Neural progenitor cell (in vitro differentiated cells): ENCODE measurements around the gene PTPRG. TPM values are rescaled to one million over a fixed set of nuclear protein-coding genes. Genes with fewer than 3 reads are reported as not detected.

Experiments
- DNase-seq: peaks from one replicate; pipeline ENCODE4 v3.0.0-alpha.2; 2016; ENCODE audit warnings: low spot score
- H2AFZ ChIP-seq: fragments of 200-600 bp; sonication (generic); replicated peaks from 2 replicates; pipeline ENCODE4 v1.6.1; 2016; ENCODE audit warnings: antibody characterized with exemption
- H3F3A ChIP-seq: fragments of 200-600 bp; sonication (generic); 2 replicates; pipeline ENCODE4 v1.6.1; 2016; ENCODE audit warnings: antibody characterized with exemption, low read depth
- H3K27ac ChIP-seq: fragments of 200-600 bp; sonication (generic); 2 replicates; pipeline ENCODE4 v1.5.1; 2016; ENCODE audit warnings: mild to moderate bottlenecking
- H3K27me3 ChIP-seq: fragments of 200-600 bp; sonication (generic); 2 replicates; pipeline ENCODE4 v1.6.1; 2016; ENCODE audit warnings: mild to moderate bottlenecking, moderate library complexity
- H3K36me3 ChIP-seq: fragments of 200-600 bp; sonication (generic); 2 replicates; pipeline ENCODE4 v1.5.1; 2016
- H3K4me1 ChIP-seq: fragments of 200-600 bp; sonication (generic); 2 replicates; pipeline ENCODE4 v1.6.1; 2016; ENCODE audit warnings: mixed run types
- H3K4me2 ChIP-seq: fragments of 200-600 bp; sonication (generic); 2 replicates; pipeline ENCODE4 v1.6.1; 2016
- H3K4me3 ChIP-seq: fragments of 200-600 bp; sonication (generic); 2 replicates; pipeline ENCODE4 v1.5.1; 2016
- H3K79me2 ChIP-seq: fragments of 200-600 bp; sonication (generic); 2 replicates; pipeline ENCODE4 v1.6.1; 2016; ENCODE audit warnings: low read depth
- H3K9ac ChIP-seq: fragments of 200-600 bp; sonication (generic); 2 replicates; pipeline ENCODE4 v1.6.1; 2016
- H3K9me3 ChIP-seq: fragments of 200-600 bp; sonication (generic); 2 replicates; pipeline ENCODE4 v1.5.1; 2016; ENCODE audit warnings: low read depth
- H4K20me1 ChIP-seq: fragments of 200-600 bp; sonication (generic); 2 replicates; pipeline ENCODE4 v1.6.1; 2016; ENCODE audit warnings: low read depth
- H3K27ac Mint-ChIP-seq: 3 replicates; pipeline ENCODE4 v1.8.0; 2021; ENCODE audit warnings: mixed read lengths
- H3K27me3 Mint-ChIP-seq: 2 replicates; pipeline ENCODE4 v1.8.0; 2022; ENCODE audit warnings: low read depth, mild to moderate bottlenecking, inconsistent platforms, moderate library complexity, mixed read lengths; ENCODE audit not compliant: insufficient read depth
- H3K36me3 Mint-ChIP-seq: 3 replicates; pipeline ENCODE4 v1.8.0; 2021; ENCODE audit warnings: mixed read lengths
- H3K4me1 Mint-ChIP-seq: 3 replicates; pipeline ENCODE4 v1.8.0; 2021; ENCODE audit warnings: mixed read lengths
- H3K4me3 Mint-ChIP-seq: 3 replicates; pipeline ENCODE4 v1.8.0; 2021; ENCODE audit warnings: mild to moderate bottlenecking, moderate library complexity, mixed read lengths
- H3K9me3 Mint-ChIP-seq: 3 replicates; pipeline ENCODE4 v1.8.0; 2020; ENCODE audit warnings: mixed read lengths
- CTCF ChIP-seq: fragments of 200-600 bp; sonication (generic); IDR thresholded peaks from 2 replicates; pipeline ENCODE4 v1.5.1; 2017; ENCODE audit warnings: antibody characterized with exemption, mild to moderate bottlenecking
- EZH2 ChIP-seq: fragments of 200-600 bp; sonication (generic); IDR thresholded peaks from 2 replicates; pipeline ENCODE4 v1.6.1; 2017; ENCODE audit warnings: antibody characterized with exemption, mild to moderate bottlenecking, moderate library complexity
- EZH2phosphoT487 ChIP-seq: fragments of 200-600 bp; sonication (generic); IDR thresholded peaks from 2 replicates; pipeline ENCODE4 v1.6.1; 2017; ENCODE audit warnings: antibody characterized with exemption
- total RNA-seq: library from RNA; depleted of rRNA; stranded (reverse); fragments of >200 nt; gene quantifications from 2 replicates; pipeline ENCODE4 v1.2.3, GENCODE V29; 2015; ENCODE audit warnings: low replicate concordance

The PTPRG gene
- total RNA-seq, 1 donor from 2014 or later = 65.3 TPM

GRCh38 chr3:61626484-61626883 lies 65.1 kb downstream of the PTPRG start:
- Histone ChIP-seq H3K27me3 (no peaks in the 10 kb centered on the region), H3K79me2 (peaks cover 100% of the 10 kb centered on the region), H3K9ac (no peak overlapping the region), H3K9me3 (no peaks in the 10 kb centered on the region), H3K4me2 (no peak overlapping the region), H3K4me3 (no peak overlapping the region), H3K27ac (no peak overlapping the region), H3F3A (no peaks in the 10 kb centered on the region), H4K20me1 (peaks cover 89% of the 10 kb centered on the region), H3K4me1 (peaks cover 4% of the 10 kb centered on the region), H2AFZ (no peak overlapping the region), H3K36me3 (no peaks in the 10 kb centered on the region)
- no peak for DNase-seq
- no peak for TF ChIP-seq EZH2phosphoT487
- TF ChIP-seq CTCF = no peak
- TF ChIP-seq EZH2 = no peak
- H3K4me1 Mint-ChIP-seq = no peaks in the 10 kb centered on the region
- no peak overlapping the region for H3K27ac Mint-ChIP-seq
- H3K36me3 Mint-ChIP-seq = peaks cover 8% of the 10 kb centered on the region
- H3K4me3 Mint-ChIP-seq = no peak overlapping the region
- peaks cover 2% of the 10 kb centered on the region for H3K27me3 Mint-ChIP-seq
- no peaks in the 10 kb centered on the region for H3K9me3 Mint-ChIP-seq

- no peak for DNase-seq
- peaks cover 9% of the 10 kb centered on the region for H3K36me3 Mint-ChIP-seq
- no peak overlapping the region for H2AFZ ChIP-seq
- no peak overlapping the region for H3K4me3 ChIP-seq
- H3K4me2 ChIP-seq = no peak overlapping the region
- H3K9me3 ChIP-seq = no peaks in the 10 kb centered on the region
- no peaks in the 10 kb centered on the region for H3K27me3 ChIP-seq
- no peaks in the 10 kb centered on the region for H3K36me3 ChIP-seq
- H3K4me3 Mint-ChIP-seq = no peak overlapping the region
- H3K4me1 Mint-ChIP-seq = no peaks in the 10 kb centered on the region
- peaks cover 2% of the 10 kb centered on the region for H3K27me3 Mint-ChIP-seq
- peaks cover 84% of the 10 kb centered on the region for H4K20me1 ChIP-seq
- H3K79me2 ChIP-seq = peaks cover 100% of the 10 kb centered on the region
- no peaks in the 10 kb centered on the region for H3K9me3 Mint-ChIP-seq
- H3K4me1 ChIP-seq = peaks cover 4% of the 10 kb centered on the region
- H3F3A ChIP-seq = no peaks in the 10 kb centered on the region
- H3K27ac Mint-ChIP-seq = no peak overlapping the region
- TF ChIP-seq CTCF (no peak), EZH2phosphoT487 (no peak), EZH2 (no peak)
- H3K27ac ChIP-seq = no peak overlapping the region
- H3K9ac ChIP-seq = no peak overlapping the region
These were observed 66.4 kb downstream of the PTPRG start for GRCh38 chr3:61627768-61628185.

- DNase-seq = no peak
- Mint-ChIP-seq H3K27me3 (peaks cover 2% of the 10 kb centered on the region), H3K36me3 (peaks cover 10% of the 10 kb centered on the region), H3K9me3 (no peaks in the 10 kb centered on the region), H3K27ac (no peak overlapping the region), H3K4me3 (no peak overlapping the region), H3K4me1 (no peaks in the 10 kb centered on the region)
- no peak overlapping the region for H3K27ac ChIP-seq
- no peak overlapping the region for H3K4me3 ChIP-seq
- no peak overlapping the region for H3K9ac ChIP-seq
- H3K27me3 ChIP-seq = no peaks in the 10 kb centered on the region
- no peaks in the 10 kb centered on the region for H3K9me3 ChIP-seq
- no peaks in the 10 kb centered on the region for H3K36me3 ChIP-seq
- peaks cover 100% of the 10 kb centered on the region for H3K79me2 ChIP-seq
- H4K20me1 ChIP-seq = peaks cover 76% of the 10 kb centered on the region
- H3K4me1 ChIP-seq = peaks cover 4% of the 10 kb centered on the region
- no peak for TF ChIP-seq EZH2
- no peak for TF ChIP-seq EZH2phosphoT487
- no peak for TF ChIP-seq CTCF
- H3F3A ChIP-seq = no peaks in the 10 kb centered on the region
- no peak overlapping the region for H3K4me2 ChIP-seq
- H2AFZ ChIP-seq = no peak overlapping the region
These were observed 67.3 kb downstream of the PTPRG start for GRCh38 chr3:61628636-61629035.
